ENCODE measurements around the gene PHRF1.
A peak's percentile ranks its signal among the peaks of the same experiment; 100 is the strongest.

Gene PHRF1

GRCh38 chr11:560305-561147 lies 15.7 kb upstream of the PHRF1 start, which contains the start of the genes LMNTD2 and RASSF7:
LMNTD2 (minus strand) TSS chr11:560738; CDS start chr11:560716, 22 bp downstream.
RASSF7 (plus strand) TSS chr11:560970; CDS start chr11:561769, 799 bp downstream.
- no peak for DNase-seq (ENCODE audit: low read depth, low spot score)
- H3K4me3 ChIP-seq (ENCODE audit: low read depth, low read length) = peak within 1 kb of the TSS; percentile 66
- ChIA-PET CTCF (interaction anchor here (1.2 to 1.7 kb wide), 2 partner anchors 15 to 163 kb away, joined by 4 to 5 read pairs; partner anchors contain the start of gene PHRF1), POLR2A (no interaction called here)
- TF ChIP-seq CTCF (IDR thresholded peaks at IDR 0.05; ENCODE audit: insufficient read depth, low read length, missing control alignments) = no peak

- POLR2A ChIA-PET = interaction anchor here (0.6 kb wide), 1 partner anchor 14 kb away, joined by 4 read pairs; the partner anchor contains the start of gene PHRF1
- DNase-seq (ENCODE audit: low read depth, low spot score) = no peak
- CTCF ChIA-PET = no interaction called here
- TF ChIP-seq CTCF (IDR thresholded peaks at IDR 0.05; ENCODE audit: insufficient read depth, low read length, missing control alignments) = no peak
- H3K4me3 ChIP-seq (ENCODE audit: low read depth, low read length) = peak overlapping the region; percentile 66
These were observed 14.9 kb upstream of the PHRF1 start for GRCh38 chr11:561148-562003.

- no peak for DNase-seq (ENCODE audit: low read depth, low spot score)
- CTCF ChIA-PET = interaction anchor here (0.9 kb wide), 1 partner anchor 166 kb away, joined by 3 read pairs; no protein-coding TSS in a partner anchor
- no peak for TF ChIP-seq CTCF (IDR thresholded peaks at IDR 0.05; ENCODE audit: insufficient read depth, low read length, missing control alignments)
- H3K4me3 ChIP-seq (ENCODE audit: low read depth, low read length) = peak overlapping the region; percentile 66
- POLR2A ChIA-PET = interaction anchor here (0.6 to 1.5 kb wide), 2 partner anchors 14 to 26 kb away, joined by 4 to 5 read pairs; partner anchors contain the start of gene PHRF1
These were observed 14.1 kb upstream of the PHRF1 start for GRCh38 chr11:562046-562645.

GRCh38 chr11:563066-563811 lies 13.0 kb upstream of the PHRF1 start:
- ChIA-PET CTCF (interaction anchor here (0.9 to 5.0 kb wide), 3 partner anchors 8 to 165 kb away, joined by 3 to 34 read pairs (median 3); no protein-coding TSS in a partner anchor), POLR2A (interaction anchor here (0.7 to 1.5 kb wide), 3 partner anchors 27 to 159 kb away, joined by 3 to 5 read pairs (median 3); no protein-coding TSS in a partner anchor)
- no peak overlapping the region for H3K4me3 ChIP-seq (ENCODE audit: low read depth, low read length)
- no peak for TF ChIP-seq CTCF (IDR thresholded peaks at IDR 0.05; ENCODE audit: insufficient read depth, low read length, missing control alignments)
- no peak for DNase-seq (ENCODE audit: low read depth, low spot score)

GRCh38 chr11:563812-564578 lies 12.3 kb upstream of the PHRF1 start:
- no peak for DNase-seq (ENCODE audit: low read depth, low spot score)
- CTCF ChIA-PET = interaction anchor here (0.9 to 5.0 kb wide), 6 partner anchors 9 to 163 kb away, joined by 3 to 34 read pairs (median 4); no protein-coding TSS in a partner anchor
- POLR2A ChIA-PET = interaction anchor here (0.8 to 1.5 kb wide), 3 partner anchors 28 to 158 kb away, joined by 3 to 5 read pairs (median 4); no protein-coding TSS in a partner anchor
- no peak overlapping the region for H3K4me3 ChIP-seq (ENCODE audit: low read depth, low read length)
- no peak for TF ChIP-seq CTCF (IDR thresholded peaks at IDR 0.05; ENCODE audit: insufficient read depth, low read length, missing control alignments)
